Body of pancreas (tissue), 4 donors: Measurements from ENCODE around the gene PLEKHG4B.

Source experiments
- CTCF ChIP-seq, 7 experiments: fragments of 450-650 bp in 4 of 7; fragments of 200-600 bp in 3 of 7; sonication (generic) in 3 of 7; IDR thresholded peaks; one replicate each; pipeline ENCODE4 v1.5.1; 2016 to 2019; ENCODE audit warnings: antibody characterized with exemption in 7 of 7
- POLR2A ChIP-seq, 3 donors: fragments of 450-650 bp; IDR thresholded peaks; one replicate each; pipeline ENCODE4 v1.6.1; 2016; ENCODE audit warnings: antibody characterized with exemption in 3 of 3, mild to moderate bottlenecking in 2 of 3

- TF ChIP-seq CTCF (IDR thresholded peaks at IDR 0.05) (no peak), POLR2A (IDR thresholded peaks at IDR 0.05) (no peak)
Measured at GRCh38 chr5:75331-76320, 16.3 kb upstream of the PLEKHG4B start.
